ENCODE data around the gene DNAH7. TPM values are rescaled to one million over a fixed set of nuclear protein-coding genes. Genes with fewer than 3 reads are reported as not detected.

DNAH7 gene
- total RNA-seq, 4 donors from 2014 or later = 0.05 to 0.07 (median 0.05) TPM; not detected in 1

- ATAC-seq (no peak), DNase-seq (no peak)
- intact Hi-C loops (cut with DNase I; ENCODE audit: low total_unique reads) = no loop called here
- no peaks in the 10 kb centered on the region for H3K9me3 ChIP-seq
- H3K27ac ChIP-seq = no peak overlapping the region
- peaks cover 0 to 18% of the 10 kb centered on the region in 2 donors for H3K36me3 ChIP-seq
- in situ Hi-C loops (cut with MboI; ENCODE audit: low sequenced_read_pairs in 4 of 4) = no loop called here
- no peak overlapping the region for H3K4me3 ChIP-seq
- no peaks in the 10 kb centered on the region for H3K27me3 ChIP-seq
- TF ChIP-seq POLR2A (IDR thresholded peaks at IDR 0.05) (no peak), CTCF (IDR thresholded peaks at IDR 0.05 in 4 of 5, conservative IDR thresholded peaks at IDR 0.05 in 1 of 5) (no peak)
- H3K4me1 ChIP-seq = no peaks in the 10 kb centered on the region
These were observed 334.8 kb downstream of the DNAH7 start for GRCh38 chr2:195733831-195734230.

GRCh38 chr2:195732574-195732973, 336.1 kb downstream of the DNAH7 start:
- in situ Hi-C loops (cut with MboI; ENCODE audit: low sequenced_read_pairs in 4 of 4) = no loop called here
- no peak for ATAC-seq
- no peak for DNase-seq
- intact Hi-C loops (cut with DNase I; ENCODE audit: low total_unique reads) = no loop called here
- Histone ChIP-seq H3K27me3 (no peaks in the 10 kb centered on the region), H3K36me3 (peaks cover 3 to 21% of the 10 kb centered on the region in 2 donors), H3K27ac (no peak overlapping the region), H3K4me3 (no peak overlapping the region), H3K4me1 (no peaks in the 10 kb centered on the region), H3K9me3 (no peaks in the 10 kb centered on the region)
- TF ChIP-seq POLR2A (IDR thresholded peaks at IDR 0.05) = no peak
- no peak for TF ChIP-seq CTCF (IDR thresholded peaks at IDR 0.05 in 4 of 5, conservative IDR thresholded peaks at IDR 0.05 in 1 of 5)

GRCh38 chr2:195730912-195731311, 337.7 kb downstream of the DNAH7 start:
- TF ChIP-seq POLR2A (IDR thresholded peaks at IDR 0.05) = no peak
- TF ChIP-seq CTCF (IDR thresholded peaks at IDR 0.05 in 4 of 5, conservative IDR thresholded peaks at IDR 0.05 in 1 of 5) = no peak
- Histone ChIP-seq H3K4me1 (no peaks in the 10 kb centered on the region), H3K27me3 (no peaks in the 10 kb centered on the region), H3K36me3 (peaks cover 3 to 21% of the 10 kb centered on the region in 2 donors), H3K9me3 (no peaks in the 10 kb centered on the region), H3K27ac (no peak overlapping the region), H3K4me3 (no peak overlapping the region)
- DNase-seq (no peak), ATAC-seq (no peak)
- intact Hi-C loops (cut with DNase I; ENCODE audit: low total_unique reads) (no loop called here), in situ Hi-C loops (cut with MboI; ENCODE audit: low sequenced_read_pairs in 4 of 4) (no loop called here)

- peaks cover 3 to 29% of the 10 kb centered on the region in 2 donors for H3K36me3 ChIP-seq
- no peaks in the 10 kb centered on the region for H3K27me3 ChIP-seq
- H3K4me1 ChIP-seq = no peaks in the 10 kb centered on the region
- TF ChIP-seq CTCF (IDR thresholded peaks at IDR 0.05 in 4 of 5, conservative IDR thresholded peaks at IDR 0.05 in 1 of 5) = no peak
- no peak for TF ChIP-seq POLR2A (IDR thresholded peaks at IDR 0.05)
- no peak for ATAC-seq
- H3K27ac ChIP-seq = no peak overlapping the region
- no peaks in the 10 kb centered on the region for H3K9me3 ChIP-seq
- intact Hi-C loops (cut with DNase I; ENCODE audit: low total_unique reads) (no loop called here), in situ Hi-C loops (cut with MboI; ENCODE audit: low sequenced_read_pairs in 4 of 4) (no loop called here)
- H3K4me3 ChIP-seq = no peak overlapping the region
- no peak for DNase-seq
These were observed 341.5 kb downstream of the DNAH7 start for GRCh38 chr2:195727106-195727505.

- in situ Hi-C loops (cut with MboI; ENCODE audit: low sequenced_read_pairs in 4 of 4) (no loop called here), intact Hi-C loops (cut with DNase I; ENCODE audit: low total_unique reads) (no loop called here)
- peaks cover 5 to 16% of the 10 kb centered on the region in 2 donors for H3K36me3 ChIP-seq
- no peaks in the 10 kb centered on the region for H3K9me3 ChIP-seq
- H3K4me1 ChIP-seq = no peaks in the 10 kb centered on the region
- H3K27me3 ChIP-seq = no peaks in the 10 kb centered on the region
- ATAC-seq (no peak), DNase-seq (no peak)
- no peak for TF ChIP-seq POLR2A (IDR thresholded peaks at IDR 0.05)
- TF ChIP-seq CTCF (IDR thresholded peaks at IDR 0.05 in 4 of 5, conservative IDR thresholded peaks at IDR 0.05 in 1 of 5) = no peak
- no peak overlapping the region for H3K4me3 ChIP-seq
- H3K27ac ChIP-seq = no peak overlapping the region
These were observed 346.6 kb downstream of the DNAH7 start for GRCh38 chr2:195722075-195722474.

Data from gastrocnemius medialis (tissue), 4 donors.